ENCODE results near the gene ATOSB. TPM values are rescaled to one million over a fixed set of nuclear protein-coding genes. Genes with fewer than 3 reads are reported as not detected.

ATOSB gene
- total and polyA plus RNA-seq, 9 of the 15 experiments (the other 6 are each of a cell fraction or from before 2014, with no cell fraction given): 0.45 to 8.0 (median 4.2) TPM

- no peak for TF ChIP-seq POLR2H (tag; IDR thresholded peaks at IDR 0.05; ENCODE audit: low read depth)
- TF ChIP-seq HNRNPK (IDR thresholded peaks at IDR 0.05; ENCODE audit: low read depth, low read length, poor library complexity, severe bottlenecking): no peak
- TF ChIP-seq HDAC2 (IDR thresholded peaks at IDR 0.05): peak; percentile 62; the same call in 1 of the 2 replicates
- TF ChIP-seq YBX1 (IDR thresholded peaks at IDR 0.05): no peak
- peak; percentile 84 for TF ChIP-seq POLR2AphosphoS5 (IDR thresholded peaks at IDR 0.05; ENCODE audit: control insufficient read depth, insufficient read depth, low read depth, low read length)
- no peak for TF ChIP-seq HDGF (IDR thresholded peaks at IDR 0.05)
- TF ChIP-seq PHB (CRISPR knock-in tag; IDR thresholded peaks at IDR 0.05): no peak
- TF ChIP-seq NBN (IDR thresholded peaks at IDR 0.05; ENCODE audit: low read depth): peak; percentile 85
- TF ChIP-seq ZNF764 (CRISPR knock-in tag; IDR thresholded peaks at IDR 0.05; ENCODE audit: low read depth): no peak
- TF ChIP-seq MLLT1 (IDR thresholded peaks at IDR 0.05): peak in 1 of 2 experiments; percentile 55; a peak in 2 of 4 replicates
- 0 out of 2 replicates have a peak, but pooled peaks have one; percentile 50 for TF ChIP-seq BCOR (IDR thresholded peaks at IDR 0.05)
- no peak for TF ChIP-seq MTF1 (CRISPR knock-in tag; IDR thresholded peaks at IDR 0.05; ENCODE audit: borderline replicate concordance)
- TF ChIP-seq, protein P1, sequence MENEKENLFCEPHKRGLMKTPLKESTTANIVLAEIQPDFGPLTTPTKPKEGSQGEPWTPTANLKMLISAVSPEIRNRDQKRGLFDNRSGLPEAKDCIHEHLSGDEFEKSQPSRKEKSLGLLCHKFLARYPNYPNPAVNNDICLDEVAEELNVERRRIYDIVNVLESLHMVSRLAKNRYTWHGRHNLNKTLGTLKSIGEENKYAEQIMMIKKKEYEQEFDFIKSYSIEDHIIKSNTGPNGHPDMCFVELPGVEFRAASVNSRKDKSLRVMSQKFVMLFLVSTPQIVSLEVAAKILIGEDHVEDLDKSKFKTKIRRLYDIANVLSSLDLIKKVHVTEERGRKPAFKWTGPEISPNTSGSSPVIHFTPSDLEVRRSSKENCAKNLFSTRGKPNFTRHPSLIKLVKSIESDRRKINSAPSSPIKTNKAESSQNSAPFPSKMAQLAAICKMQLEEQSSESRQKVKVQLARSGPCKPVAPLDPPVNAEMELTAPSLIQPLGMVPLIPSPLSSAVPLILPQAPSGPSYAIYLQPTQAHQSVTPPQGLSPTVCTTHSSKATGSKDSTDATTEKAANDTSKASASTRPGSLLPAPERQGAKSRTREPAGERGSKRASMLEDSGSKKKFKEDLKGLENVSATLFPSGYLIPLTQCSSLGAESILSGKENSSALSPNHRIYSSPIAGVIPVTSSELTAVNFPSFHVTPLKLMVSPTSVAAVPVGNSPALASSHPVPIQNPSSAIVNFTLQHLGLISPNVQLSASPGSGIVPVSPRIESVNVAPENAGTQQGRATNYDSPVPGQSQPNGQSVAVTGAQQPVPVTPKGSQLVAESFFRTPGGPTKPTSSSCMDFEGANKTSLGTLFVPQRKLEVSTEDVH (IDR thresholded peaks at IDR 0.05; ENCODE audit: low read depth, partially characterized antibody): peak; percentile 26
- no peak for TF ChIP-seq MIER1 (IDR thresholded peaks at IDR 0.05; ENCODE audit: low read depth)
- peak; percentile 92 for TF ChIP-seq DACH1 (IDR thresholded peaks at IDR 0.05; ENCODE audit: partially characterized antibody)
- TF ChIP-seq ZNF384 (IDR thresholded peaks at IDR 0.05; ENCODE audit: low read depth, low read length): no peak
- TF ChIP-seq GATAD2A (IDR thresholded peaks at IDR 0.05): no peak
- TF ChIP-seq, protein P2, sequence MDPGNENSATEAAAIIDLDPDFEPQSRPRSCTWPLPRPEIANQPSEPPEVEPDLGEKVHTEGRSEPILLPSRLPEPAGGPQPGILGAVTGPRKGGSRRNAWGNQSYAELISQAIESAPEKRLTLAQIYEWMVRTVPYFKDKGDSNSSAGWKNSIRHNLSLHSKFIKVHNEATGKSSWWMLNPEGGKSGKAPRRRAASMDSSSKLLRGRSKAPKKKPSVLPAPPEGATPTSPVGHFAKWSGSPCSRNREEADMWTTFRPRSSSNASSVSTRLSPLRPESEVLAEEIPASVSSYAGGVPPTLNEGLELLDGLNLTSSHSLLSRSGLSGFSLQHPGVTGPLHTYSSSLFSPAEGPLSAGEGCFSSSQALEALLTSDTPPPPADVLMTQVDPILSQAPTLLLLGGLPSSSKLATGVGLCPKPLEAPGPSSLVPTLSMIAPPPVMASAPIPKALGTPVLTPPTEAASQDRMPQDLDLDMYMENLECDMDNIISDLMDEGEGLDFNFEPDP (CRISPR knock-in tag; IDR thresholded peaks at IDR 0.05): no peak
- no peak for TF ChIP-seq GTF2F1 (IDR thresholded peaks at IDR 0.05; ENCODE audit: low read depth, low read length)
- TF ChIP-seq TGIF2 (CRISPR knock-in tag; IDR thresholded peaks at IDR 0.05): no peak
- TF ChIP-seq ZEB2 (IDR thresholded peaks at IDR 0.05): 0 out of 2 replicates have a peak, but pooled peaks have one; percentile 29
- no peak for TF ChIP-seq IFI16 (CRISPR knock-in tag; IDR thresholded peaks at IDR 0.05)
- 0 out of 2 replicates have a peak, but pooled peaks have one; percentile 37 for TF ChIP-seq ETV5 (CRISPR knock-in tag; IDR thresholded peaks at IDR 0.05; ENCODE audit: low read depth)
These were observed 6.6 kb downstream of the ATOSB start (continued) for GRCh38 chr9:35108946-35109575.
